ENCODE results near the gene PLXNB1. TPM values are rescaled to one million over a fixed set of nuclear protein-coding genes. Genes with fewer than 3 reads are reported as not detected.

PLXNB1 gene
- total and polyA plus RNA-seq, 2 of the 13 experiments (the other 11 are each of a cell fraction or from before 2014, with no cell fraction given), result 86.0 to 143 TPM

- no peak overlapping the region for H3K4me3 ChIP-seq (replicated peaks in 1 of 3; ENCODE audit: insufficient read depth in 1 of 3, low read depth in 2 of 3, low read length in 3 of 3)
- TF ChIP-seq ZNF124 (CRISPR knock-in tag; IDR thresholded peaks at IDR 0.05) (no peak), KDM5A (IDR thresholded peaks at IDR 0.05; ENCODE audit: borderline replicate concordance, low read length) (no peak), ZBTB7B (CRISPR knock-in tag; IDR thresholded peaks at IDR 0.05) (no peak), SIN3B (IDR thresholded peaks at IDR 0.05; ENCODE audit: low read length) (no peak), NFKB2 (CRISPR knock-in tag; IDR thresholded peaks at IDR 0.05; ENCODE audit: borderline replicate concordance) (no peak), CCAR2 (optimal IDR thresholded peaks at IDR 0.05; ENCODE audit: low read depth, low read length) (no peak), HES4 (CRISPR knock-in tag; IDR thresholded peaks at IDR 0.05; ENCODE audit: borderline replicate concordance) (no peak), MBD4 (IDR thresholded peaks at IDR 0.05; ENCODE audit: borderline replicate concordance, low read length) (no peak), SOX13 (IDR thresholded peaks at IDR 0.05) (no peak), SOX13 (CRISPR knock-in tag; conservative IDR thresholded peaks at IDR 0.05 in 1 of 2, IDR thresholded peaks at IDR 0.05 in 1 of 2) (no peak)
- TF ChIP-seq, protein P1, sequence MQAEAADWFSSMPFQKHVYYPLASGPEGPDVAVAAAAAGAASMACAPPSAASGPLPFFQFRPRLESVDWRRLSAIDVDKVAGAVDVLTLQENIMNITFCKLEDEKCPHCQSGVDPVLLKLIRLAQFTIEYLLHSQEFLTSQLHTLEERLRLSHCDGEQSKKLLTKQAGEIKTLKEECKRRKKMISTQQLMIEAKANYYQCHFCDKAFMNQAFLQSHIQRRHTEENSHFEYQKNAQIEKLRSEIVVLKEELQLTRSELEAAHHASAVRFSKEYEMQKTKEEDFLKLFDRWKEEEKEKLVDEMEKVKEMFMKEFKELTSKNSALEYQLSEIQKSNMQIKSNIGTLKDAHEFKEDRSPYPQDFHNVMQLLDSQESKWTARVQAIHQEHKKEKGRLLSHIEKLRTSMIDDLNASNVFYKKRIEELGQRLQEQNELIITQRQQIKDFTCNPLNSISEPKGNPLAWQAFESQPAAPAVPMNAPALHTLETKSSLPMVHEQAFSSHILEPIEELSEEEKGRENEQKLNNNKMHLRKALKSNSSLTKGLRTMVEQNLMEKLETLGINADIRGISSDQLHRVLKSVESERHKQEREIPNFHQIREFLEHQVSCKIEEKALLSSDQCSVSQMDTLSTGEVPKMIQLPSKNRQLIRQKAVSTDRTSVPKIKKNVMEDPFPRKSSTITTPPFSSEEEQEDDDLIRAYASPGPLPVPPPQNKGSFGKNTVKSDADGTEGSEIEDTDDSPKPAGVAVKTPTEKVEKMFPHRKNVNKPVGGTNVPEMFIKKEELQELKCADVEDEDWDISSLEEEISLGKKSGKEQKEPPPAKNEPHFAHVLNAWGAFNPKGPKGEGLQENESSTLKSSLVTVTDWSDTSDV (CRISPR knock-in tag; IDR thresholded peaks at IDR 0.05), result no peak
- TF ChIP-seq, protein P2, sequence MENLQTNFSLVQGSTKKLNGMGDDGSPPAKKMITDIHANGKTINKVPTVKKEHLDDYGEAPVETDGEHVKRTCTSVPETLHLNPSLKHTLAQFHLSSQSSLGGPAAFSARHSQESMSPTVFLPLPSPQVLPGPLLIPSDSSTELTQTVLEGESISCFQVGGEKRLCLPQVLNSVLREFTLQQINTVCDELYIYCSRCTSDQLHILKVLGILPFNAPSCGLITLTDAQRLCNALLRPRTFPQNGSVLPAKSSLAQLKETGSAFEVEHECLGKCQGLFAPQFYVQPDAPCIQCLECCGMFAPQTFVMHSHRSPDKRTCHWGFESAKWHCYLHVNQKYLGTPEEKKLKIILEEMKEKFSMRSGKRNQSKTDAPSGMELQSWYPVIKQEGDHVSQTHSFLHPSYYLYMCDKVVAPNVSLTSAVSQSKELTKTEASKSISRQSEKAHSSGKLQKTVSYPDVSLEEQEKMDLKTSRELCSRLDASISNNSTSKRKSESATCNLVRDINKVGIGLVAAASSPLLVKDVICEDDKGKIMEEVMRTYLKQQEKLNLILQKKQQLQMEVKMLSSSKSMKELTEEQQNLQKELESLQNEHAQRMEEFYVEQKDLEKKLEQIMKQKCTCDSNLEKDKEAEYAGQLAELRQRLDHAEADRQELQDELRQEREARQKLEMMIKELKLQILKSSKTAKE (CRISPR knock-in tag; IDR thresholded peaks at IDR 0.05; ENCODE audit: borderline replicate concordance), result no peak
- TF ChIP-seq, protein P3, sequence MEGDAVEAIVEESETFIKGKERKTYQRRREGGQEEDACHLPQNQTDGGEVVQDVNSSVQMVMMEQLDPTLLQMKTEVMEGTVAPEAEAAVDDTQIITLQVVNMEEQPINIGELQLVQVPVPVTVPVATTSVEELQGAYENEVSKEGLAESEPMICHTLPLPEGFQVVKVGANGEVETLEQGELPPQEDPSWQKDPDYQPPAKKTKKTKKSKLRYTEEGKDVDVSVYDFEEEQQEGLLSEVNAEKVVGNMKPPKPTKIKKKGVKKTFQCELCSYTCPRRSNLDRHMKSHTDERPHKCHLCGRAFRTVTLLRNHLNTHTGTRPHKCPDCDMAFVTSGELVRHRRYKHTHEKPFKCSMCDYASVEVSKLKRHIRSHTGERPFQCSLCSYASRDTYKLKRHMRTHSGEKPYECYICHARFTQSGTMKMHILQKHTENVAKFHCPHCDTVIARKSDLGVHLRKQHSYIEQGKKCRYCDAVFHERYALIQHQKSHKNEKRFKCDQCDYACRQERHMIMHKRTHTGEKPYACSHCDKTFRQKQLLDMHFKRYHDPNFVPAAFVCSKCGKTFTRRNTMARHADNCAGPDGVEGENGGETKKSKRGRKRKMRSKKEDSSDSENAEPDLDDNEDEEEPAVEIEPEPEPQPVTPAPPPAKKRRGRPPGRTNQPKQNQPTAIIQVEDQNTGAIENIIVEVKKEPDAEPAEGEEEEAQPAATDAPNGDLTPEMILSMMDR (CRISPR knock-in tag; IDR thresholded peaks at IDR 0.05), result no peak
- TF ChIP-seq, protein P4, sequence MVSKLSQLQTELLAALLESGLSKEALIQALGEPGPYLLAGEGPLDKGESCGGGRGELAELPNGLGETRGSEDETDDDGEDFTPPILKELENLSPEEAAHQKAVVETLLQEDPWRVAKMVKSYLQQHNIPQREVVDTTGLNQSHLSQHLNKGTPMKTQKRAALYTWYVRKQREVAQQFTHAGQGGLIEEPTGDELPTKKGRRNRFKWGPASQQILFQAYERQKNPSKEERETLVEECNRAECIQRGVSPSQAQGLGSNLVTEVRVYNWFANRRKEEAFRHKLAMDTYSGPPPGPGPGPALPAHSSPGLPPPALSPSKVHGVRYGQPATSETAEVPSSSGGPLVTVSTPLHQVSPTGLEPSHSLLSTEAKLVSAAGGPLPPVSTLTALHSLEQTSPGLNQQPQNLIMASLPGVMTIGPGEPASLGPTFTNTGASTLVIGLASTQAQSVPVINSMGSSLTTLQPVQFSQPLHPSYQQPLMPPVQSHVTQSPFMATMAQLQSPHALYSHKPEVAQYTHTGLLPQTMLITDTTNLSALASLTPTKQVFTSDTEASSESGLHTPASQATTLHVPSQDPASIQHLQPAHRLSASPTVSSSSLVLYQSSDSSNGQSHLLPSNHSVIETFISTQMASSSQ (IDR thresholded peaks at IDR 0.05; ENCODE audit: low read depth), result no peak
- TF ChIP-seq, protein P4 (CRISPR knock-in tag; IDR thresholded peaks at IDR 0.05; ENCODE audit: borderline replicate concordance), result no peak
Measured at GRCh38 chr3:48460517-48460902, 30.6 kb upstream of the PLXNB1 start.

More at GRCh38 chr3:48460517-48460902, 30.6 kb upstream of the PLXNB1 start:
- DNase-seq (ENCODE audit: low spot score) (no peak), FAIRE-seq (no peak), ATAC-seq (no peak)
- H3K79me2 ChIP-seq (ENCODE audit: insufficient read depth, low read length), result no peaks in the 10 kb centered on the region
- H3K4me2 ChIP-seq (ENCODE audit: low read depth, low read length), result no peak overlapping the region
- intact Hi-C loops (cut with micrococcal nuclease; ENCODE audit: unreplicated experiment) (no loop called here), in situ Hi-C loops (cut with HindIII; ENCODE audit: extremely low pct_ligation_motif_present, low pct_unique_long_range_greater_than_20kb) (no loop called here)
- H3K27ac ChIP-seq (ENCODE audit: extremely low read length, insufficient read depth, low read length), result no peak overlapping the region
- no peaks in the 10 kb centered on the region for H3K27me3 ChIP-seq (ENCODE audit: control insufficient read depth in 1 of 2, insufficient read depth in 2 of 2, low read length in 2 of 2)
- H3K36me3 ChIP-seq (replicated peaks in 1 of 2; ENCODE audit: control insufficient read depth in 1 of 2, insufficient read depth in 2 of 2, low read length in 2 of 2), result peaks cover 12 to 41% of the 10 kb centered on the region in 2 experiments; a peak in 4 of 5 replicates
- H4K20me1 ChIP-seq (ENCODE audit: insufficient read depth, low read length), result no peaks in the 10 kb centered on the region
- H3K9me3 ChIP-seq (ENCODE audit: low read length), result no peaks in the 10 kb centered on the region
- CTCF ChIA-PET (ENCODE audit: low intra/inter-chr PET ratio, low total read pairs), result no interaction called here
- no TSS peak for BruUV-seq (replicated peaks)
- no peak overlapping the region for H3K9ac ChIP-seq (ENCODE audit: insufficient read depth, low read depth, low read length)
- no peak overlapping the region for H2AFZ ChIP-seq (ENCODE audit: low read length)
- POLR2A ChIA-PET, result interaction anchor here (3.6 kb wide), 1 partner anchor 12 kb away, joined by 17 read pairs; no protein-coding TSS in a partner anchor
- WGBS (ENCODE audit: low lambda C conversion rate), result 92% methylated on average over 3 of the region's 3 CpGs
- peaks cover 5% of the 10 kb centered on the region; the same call in 1 of the 2 replicates for H3K4me1 ChIP-seq (ENCODE audit: insufficient read depth, low read length)

Data from HepG2 (cell line).